ENCODE measurements around the gene ANKRD30A.
A peak's percentile ranks its signal among the peaks of the same experiment; 100 is the strongest.

The ANKRD30A gene

GRCh38 chr10:37304036-37304435 lies 178.6 kb downstream of the ANKRD30A start:
- no peak for DNase-seq (ENCODE audit: low read depth)
- no peak for TF ChIP-seq CTCF (IDR thresholded peaks at IDR 0.05; ENCODE audit: insufficient read depth, low read depth, low read length, missing control alignments)
- no peak overlapping the region for H3K4me3 ChIP-seq (ENCODE audit: low read length)

- TF ChIP-seq CTCF (IDR thresholded peaks at IDR 0.05; ENCODE audit: insufficient read depth, low read depth, low read length, missing control alignments) = no peak
- no peak overlapping the region for H3K4me3 ChIP-seq (ENCODE audit: low read length)
- peak; percentile 29 for DNase-seq (ENCODE audit: low read depth)
Observed at GRCh38 chr10:37314350-37314749, 189.0 kb downstream of the ANKRD30A start.

- TF ChIP-seq CTCF (IDR thresholded peaks at IDR 0.05; ENCODE audit: insufficient read depth, low read depth, low read length, missing control alignments) = no peak
- DNase-seq (ENCODE audit: low read depth) = peak; percentile 86
Observed at GRCh38 chr10:37314862-37315261, 189.5 kb downstream of the ANKRD30A start.

GRCh38 chr10:37344413-37344812 lies 219.0 kb downstream of the ANKRD30A start:
- H3K4me3 ChIP-seq (ENCODE audit: low read length) = no peak overlapping the region
- no peak for TF ChIP-seq CTCF (IDR thresholded peaks at IDR 0.05; ENCODE audit: insufficient read depth, low read depth, low read length, missing control alignments)
- no peak for DNase-seq (ENCODE audit: low read depth)

More at GRCh38 chr10:37314862-37315261, 189.5 kb downstream of the ANKRD30A start:
- H3K4me3 ChIP-seq (ENCODE audit: low read length) = no peak overlapping the region

GRCh38 chr10:37379991-37380390 lies 254.6 kb downstream of the ANKRD30A start:
- H3K4me3 ChIP-seq (ENCODE audit: low read length) = no peak overlapping the region
- DNase-seq (ENCODE audit: low read depth) = peak; percentile 99
- no peak for TF ChIP-seq CTCF (IDR thresholded peaks at IDR 0.05; ENCODE audit: insufficient read depth, low read depth, low read length, missing control alignments)

GRCh38 chr10:37381271-37381670 lies 255.9 kb downstream of the ANKRD30A start:
- TF ChIP-seq CTCF (IDR thresholded peaks at IDR 0.05; ENCODE audit: insufficient read depth, low read depth, low read length, missing control alignments) = no peak
- no peak overlapping the region for H3K4me3 ChIP-seq (ENCODE audit: low read length)
- peak; percentile 55 for DNase-seq (ENCODE audit: low read depth)

- no peak for DNase-seq (ENCODE audit: low read depth)
- no peak overlapping the region for H3K4me3 ChIP-seq (ENCODE audit: low read length)
- TF ChIP-seq CTCF (IDR thresholded peaks at IDR 0.05; ENCODE audit: insufficient read depth, low read depth, low read length, missing control alignments) = no peak
Observed at GRCh38 chr10:37384923-37385322, 259.5 kb downstream of the ANKRD30A start.
